Panc1 (cell line): Measurements from ENCODE around the gene MAP3K15. TPM values are rescaled to one million over a fixed set of nuclear protein-coding genes. Genes with fewer than 3 reads are reported as not detected.

Experiments used
- ATAC-seq: fragments of 200-7000 bp; cut with Tn5 transposase; 2 replicates; pipeline ENCODE4 v1.9.1; 2020; ENCODE audit warnings: mild to moderate bottlenecking, moderate library complexity
- BruUV-seq: library from RNA; stranded (reverse); fragments of 400-500 nt; replicated peaks from 2 replicates; lab custom pipeline; 2021; lab: Mats Ljungman, UMichigan
- CTCF ChIA-PET: fragments of 300-600 bp; sonication (Branson Sonifier 250); formaldehyde crosslinking; loops from one replicate; lab custom pipeline; 2022; ENCODE audit warnings: antibody characterized with exemption; lab: Charles Lee
- POLR2A ChIA-PET: fragments of 300-600 bp; sonication (Branson Sonifier 250); formaldehyde crosslinking; loops from one replicate; lab custom pipeline; 2022; ENCODE audit warnings: antibody characterized with exemption; lab: Charles Lee
- DNase-seq: peaks from one replicate; pipeline ENCODE4 v3.0.0-alpha.2; 2010; ENCODE audit warnings: low read depth, low spot score
- H3K27ac ChIP-seq: 2 replicates; pipeline ENCODE4 v1.5.1; 2011; ENCODE audit warnings: mild to moderate bottlenecking, low read length, inconsistent platforms
- H3K27me3 ChIP-seq: fragments of 200-500 bp; sonication (Bioruptor generic); 2 replicates; pipeline ENCODE4 v1.6.0; 2014; ENCODE audit warnings: low read length, inconsistent platforms; ENCODE audit not compliant: control insufficient read depth, insufficient read depth
- H3K36me3 ChIP-seq: fragments of 200-500 bp; sonication (Bioruptor generic); 2 replicates; pipeline ENCODE4 v1.5.1; 2014; ENCODE audit warnings: inconsistent platforms, mild to moderate bottlenecking, low read length, moderate library complexity; ENCODE audit not compliant: control insufficient read depth, insufficient read depth
- H3K4me1 ChIP-seq: 2 replicates; pipeline ENCODE4 v1.5.1; 2011; ENCODE audit warnings: inconsistent platforms, mild to moderate bottlenecking, low read length, moderate library complexity; ENCODE audit not compliant: control insufficient read depth, insufficient read depth
- H3K4me3 ChIP-seq, 2 experiments: 2 replicates each; pipeline ENCODE4 v1.5.1; 2011 to 2012; ENCODE audit warnings: low read depth in 2 of 2, low read length in 2 of 2, mild to moderate bottlenecking in 2 of 2, inconsistent platforms in 1 of 2, moderate library complexity in 1 of 2
- H3K9me3 ChIP-seq: fragments of 200-500 bp; sonication (Bioruptor generic); 2 replicates; pipeline ENCODE4 v1.5.1; 2014; ENCODE audit warnings: low read depth, mild to moderate bottlenecking, inconsistent platforms, low read length, moderate library complexity; ENCODE audit not compliant: control insufficient read depth, insufficient read depth
- CTCF ChIP-seq: fragments of 450-650 bp; IDR thresholded peaks from 2 replicates; pipeline ENCODE4 v1.5.1; 2017; ENCODE audit warnings: mild to moderate bottlenecking
- POLR2AphosphoS5 ChIP-seq: IDR thresholded peaks from 2 replicates; pipeline ENCODE4 v1.6.1; 2012; ENCODE audit warnings: mild to moderate bottlenecking, low read depth, low read length, moderate library complexity
- REST ChIP-seq, 2 experiments: IDR thresholded peaks; 2 replicates each; pipeline ENCODE4 v1.6.1; 2011 to 2012; ENCODE audit warnings: low read depth in 2 of 2, control low read depth in 1 of 2, low read length in 1 of 2, mild to moderate bottlenecking in 1 of 2, moderate library complexity in 1 of 2; ENCODE audit not compliant: insufficient read depth in 1 of 2
- SIN3A ChIP-seq: IDR thresholded peaks from 2 replicates; pipeline ENCODE4 v1.6.1; 2012; ENCODE audit warnings: low read depth, mild to moderate bottlenecking, low read length, moderate library complexity, borderline replicate concordance; ENCODE audit not compliant: insufficient read depth
- TCF7L2 ChIP-seq: IDR thresholded peaks from 2 replicates; pipeline ENCODE4 v1.6.1; 2011; ENCODE audit warnings: mild to moderate bottlenecking, low read depth, low read length, inconsistent platforms
- in situ Hi-C: cut with HindIII; loops from 2 replicates; pipeline ENCODE4 v1.10.0; 2016; ENCODE audit warnings: low sequenced_read_pairs, low pct_unique_long_range_greater_than_20kb
- intact Hi-C: fragments of 100-400 bp; cut with micrococcal nuclease; formaldehyde crosslinking; loops from one replicate; pipeline ENCODE4 v1.10.0; 2022; ENCODE audit not compliant: unreplicated experiment
- total RNA-seq: library from RNA; stranded (reverse); gene quantifications from one replicate; pipeline ENCODE4 v1.2.1, GENCODE V29; 2021; ENCODE audit not compliant: unreplicated experiment

MAP3K15 gene
- total RNA-seq, 1 experiment from 2014 or later: 4.9 TPM

- ChIA-PET POLR2A (no interaction called here), CTCF (no interaction called here)
- no peaks in the 10 kb centered on the region for H3K27me3 ChIP-seq
- TF ChIP-seq TCF7L2 (no peak), CTCF (no peak), SIN3A (no peak), REST (IDR thresholded peaks at IDR 0.05; ENCODE audit: insufficient read depth in 1 of 2, low read depth in 2 of 2, low read length in 1 of 2) (no peak), POLR2AphosphoS5 (no peak)
- H3K27ac ChIP-seq: no peak overlapping the region
- intact Hi-C loops (no loop called here), in situ Hi-C loops (no loop called here)
- DNase-seq (no peak), ATAC-seq (no peak)
- no TSS peak for BruUV-seq
- no peak overlapping the region for H3K4me3 ChIP-seq
- H3K4me1 ChIP-seq: no peaks in the 10 kb centered on the region
- no peaks in the 10 kb centered on the region for H3K9me3 ChIP-seq
- no peaks in the 10 kb centered on the region for H3K36me3 ChIP-seq
Measured at GRCh38 chrX:19554786-19555185, 39.5 kb upstream of the MAP3K15 start.

- Histone ChIP-seq H3K27me3 (no peaks in the 10 kb centered on the region), H3K36me3 (no peaks in the 10 kb centered on the region), H3K9me3 (no peaks in the 10 kb centered on the region), H3K4me3 (no peak overlapping the region), H3K27ac (no peak overlapping the region), H3K4me1 (no peaks in the 10 kb centered on the region)
- BruUV-seq: no TSS peak
- ChIA-PET CTCF (no interaction called here), POLR2A (no interaction called here)
- intact Hi-C loops: no loop called here
- DNase-seq (no peak), ATAC-seq (no peak)
- no peak for TF ChIP-seq CTCF
- TF ChIP-seq POLR2AphosphoS5: no peak
- no peak for TF ChIP-seq TCF7L2
- TF ChIP-seq REST (IDR thresholded peaks at IDR 0.05; ENCODE audit: insufficient read depth in 1 of 2, low read depth in 2 of 2, low read length in 1 of 2): no peak
- no peak for TF ChIP-seq SIN3A
- in situ Hi-C loops: no loop called here
Measured at GRCh38 chrX:19552793-19553192, 37.5 kb upstream of the MAP3K15 start.
